Astrocyte of the spinal cord (primary cell): ENCODE measurements around the gene ZBTB20.

Source experiments
- DNase-seq: peaks from one replicate; pipeline ENCODE4 v3.0.0; 2011; ENCODE audit warnings: low read depth, low spot score
- H3K4me3 ChIP-seq: 2 replicates; pipeline ENCODE4 v1.5.1; 2011; ENCODE audit warnings: low read depth, mild to moderate bottlenecking, low read length, moderate library complexity
- in situ Hi-C: cut with HindIII; loops from 2 replicates; pipeline ENCODE4 v1.10.0; 2017; ENCODE audit warnings: low sequenced_read_pairs
- TF ChIP-seq, protein P1 (sequence below): IDR thresholded peaks from 2 replicates; pipeline ENCODE4 v1.5.1; 2012; ENCODE audit warnings: low read depth, mild to moderate bottlenecking, low read length, inconsistent platforms

ZBTB20 gene

DNA sequence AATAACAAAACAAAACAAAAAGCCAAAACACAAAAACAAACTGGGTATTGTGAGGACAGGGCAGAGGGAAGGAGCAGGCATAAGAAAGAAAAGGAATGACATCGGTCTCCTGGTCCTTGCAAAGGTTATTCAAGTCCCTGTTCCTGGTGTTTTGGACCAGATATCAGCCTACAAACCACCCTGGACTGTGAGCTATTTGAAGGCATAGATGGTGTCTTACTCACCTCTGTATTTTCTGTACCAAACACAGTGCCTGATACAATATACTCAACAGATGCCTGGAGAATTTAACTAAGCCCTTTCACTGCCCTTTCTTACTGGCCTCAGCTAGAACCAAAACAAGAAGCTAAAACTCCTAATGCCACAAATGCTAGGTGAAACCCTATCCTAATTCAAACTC lies 656.3 kb downstream of the ZBTB20 start:
- in situ Hi-C loops = no loop called here
- TF ChIP-seq, protein P1, sequence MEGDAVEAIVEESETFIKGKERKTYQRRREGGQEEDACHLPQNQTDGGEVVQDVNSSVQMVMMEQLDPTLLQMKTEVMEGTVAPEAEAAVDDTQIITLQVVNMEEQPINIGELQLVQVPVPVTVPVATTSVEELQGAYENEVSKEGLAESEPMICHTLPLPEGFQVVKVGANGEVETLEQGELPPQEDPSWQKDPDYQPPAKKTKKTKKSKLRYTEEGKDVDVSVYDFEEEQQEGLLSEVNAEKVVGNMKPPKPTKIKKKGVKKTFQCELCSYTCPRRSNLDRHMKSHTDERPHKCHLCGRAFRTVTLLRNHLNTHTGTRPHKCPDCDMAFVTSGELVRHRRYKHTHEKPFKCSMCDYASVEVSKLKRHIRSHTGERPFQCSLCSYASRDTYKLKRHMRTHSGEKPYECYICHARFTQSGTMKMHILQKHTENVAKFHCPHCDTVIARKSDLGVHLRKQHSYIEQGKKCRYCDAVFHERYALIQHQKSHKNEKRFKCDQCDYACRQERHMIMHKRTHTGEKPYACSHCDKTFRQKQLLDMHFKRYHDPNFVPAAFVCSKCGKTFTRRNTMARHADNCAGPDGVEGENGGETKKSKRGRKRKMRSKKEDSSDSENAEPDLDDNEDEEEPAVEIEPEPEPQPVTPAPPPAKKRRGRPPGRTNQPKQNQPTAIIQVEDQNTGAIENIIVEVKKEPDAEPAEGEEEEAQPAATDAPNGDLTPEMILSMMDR = no peak
- DNase-seq = no peak
- H3K4me3 ChIP-seq = no peak overlapping the region

DNA sequence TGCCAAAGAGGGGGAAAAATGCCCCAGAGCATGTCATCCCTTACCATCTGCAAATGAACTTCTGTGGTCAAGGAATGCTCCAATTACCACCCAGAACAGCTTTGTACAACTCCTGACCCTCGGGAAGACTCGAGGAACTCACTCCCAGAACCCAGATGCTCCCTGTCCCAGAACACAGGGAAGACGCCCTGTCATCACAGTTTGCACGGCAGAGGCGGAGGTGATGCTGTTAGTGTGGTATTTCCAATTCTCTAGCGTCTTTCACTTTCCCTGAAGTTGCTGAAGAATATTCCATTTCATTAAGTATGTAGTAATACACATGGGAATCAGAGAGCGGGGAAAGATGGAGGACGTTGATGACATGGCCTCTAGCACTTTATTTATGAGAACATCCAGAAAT lies 659.6 kb downstream of the ZBTB20 start:
- in situ Hi-C loops = no loop called here
- TF ChIP-seq, protein P1 = no peak
- no peak for DNase-seq

DNA sequence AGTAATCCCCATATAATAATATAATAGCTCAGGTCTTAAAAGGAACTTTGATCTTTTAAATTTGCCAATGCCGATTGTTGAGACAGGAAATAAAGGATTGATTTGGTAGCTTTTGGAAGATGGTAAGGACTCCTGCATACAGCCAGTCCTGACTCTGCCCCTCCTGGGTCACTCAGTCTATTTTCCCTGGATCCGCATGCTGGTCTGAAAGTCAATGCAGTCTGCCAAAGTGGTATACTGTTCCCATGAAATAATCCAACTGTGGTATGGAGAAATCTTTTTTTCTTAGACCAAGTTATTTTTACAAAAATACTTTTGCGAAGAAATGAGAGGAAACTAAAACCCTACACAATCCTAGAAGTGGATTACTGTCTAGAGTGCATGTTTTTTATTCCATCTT lies 662.2 kb downstream of the ZBTB20 start:
- TF ChIP-seq, protein P1 = no peak
- in situ Hi-C loops = no loop called here
- no peak overlapping the region for H3K4me3 ChIP-seq
- no peak for DNase-seq

More for the DNA sequence above, 659.6 kb downstream of the ZBTB20 start:
- no peak overlapping the region for H3K4me3 ChIP-seq

DNA sequence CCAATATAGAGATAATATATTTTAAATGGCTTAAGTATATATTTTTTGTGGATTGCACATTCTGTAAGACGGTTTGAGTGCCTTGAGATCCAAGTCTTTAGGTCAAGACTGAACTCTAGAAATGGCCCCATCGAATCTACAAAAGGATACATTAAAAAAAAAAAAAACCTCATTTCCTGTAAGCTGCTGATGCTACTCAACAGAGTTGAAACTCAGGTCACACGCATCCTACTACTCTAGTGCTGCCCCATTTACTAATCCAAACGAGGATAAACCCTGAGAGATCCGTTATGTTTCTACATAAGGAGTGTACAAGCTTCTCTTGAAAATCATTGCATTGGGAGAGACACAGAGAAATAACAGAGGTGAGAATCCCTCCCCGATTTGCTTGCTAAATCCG lies 666.0 kb downstream of the ZBTB20 start:
- DNase-seq = no peak
- H3K4me3 ChIP-seq = no peak overlapping the region
- TF ChIP-seq, protein P1 = no peak
- in situ Hi-C loops = no loop called here

DNA sequence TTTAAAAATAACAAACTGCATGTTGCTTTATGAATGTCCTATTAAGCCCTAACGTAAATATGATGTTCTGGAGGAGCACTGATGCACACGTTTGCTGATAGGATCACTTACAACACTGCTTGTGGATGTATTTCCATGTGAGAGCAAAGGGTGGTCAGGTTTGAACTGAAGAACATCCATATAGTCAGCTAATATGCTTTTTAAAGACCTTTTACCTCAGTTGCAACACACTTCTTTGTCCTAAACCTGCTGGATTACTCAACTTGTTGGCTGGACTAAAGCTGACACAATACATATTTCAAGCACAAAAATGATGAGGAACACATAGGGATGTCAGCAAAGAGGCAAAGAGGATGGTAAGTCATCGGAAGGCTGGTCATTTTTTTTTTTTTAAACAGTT lies 666.6 kb downstream of the ZBTB20 start:
- TF ChIP-seq, protein P1 = no peak
- no peak overlapping the region for H3K4me3 ChIP-seq
- no peak for DNase-seq
- in situ Hi-C loops = no loop called here

DNA sequence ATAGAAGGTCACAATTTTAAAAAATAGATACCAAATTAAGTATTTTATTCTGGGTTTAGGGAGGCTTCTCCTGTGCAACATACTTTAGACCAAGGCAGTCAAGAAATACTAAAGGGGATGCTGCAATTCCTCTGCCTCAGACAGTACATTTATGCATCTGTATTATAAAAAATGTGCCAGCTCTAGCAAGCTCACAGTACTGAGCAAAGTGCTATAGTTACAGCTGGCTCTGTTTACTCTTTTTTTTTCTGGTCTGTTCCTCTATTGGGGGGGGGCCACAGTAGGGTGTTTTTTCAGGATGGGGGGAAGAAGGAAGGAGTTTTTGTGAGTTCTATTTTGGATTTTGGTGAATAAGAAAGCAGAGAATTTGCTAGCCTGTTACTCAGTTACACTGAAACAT lies 668.3 kb downstream of the ZBTB20 start:
- in situ Hi-C loops = no loop called here
- no peak for DNase-seq
- no peak overlapping the region for H3K4me3 ChIP-seq
- TF ChIP-seq, protein P1 = no peak

DNA sequence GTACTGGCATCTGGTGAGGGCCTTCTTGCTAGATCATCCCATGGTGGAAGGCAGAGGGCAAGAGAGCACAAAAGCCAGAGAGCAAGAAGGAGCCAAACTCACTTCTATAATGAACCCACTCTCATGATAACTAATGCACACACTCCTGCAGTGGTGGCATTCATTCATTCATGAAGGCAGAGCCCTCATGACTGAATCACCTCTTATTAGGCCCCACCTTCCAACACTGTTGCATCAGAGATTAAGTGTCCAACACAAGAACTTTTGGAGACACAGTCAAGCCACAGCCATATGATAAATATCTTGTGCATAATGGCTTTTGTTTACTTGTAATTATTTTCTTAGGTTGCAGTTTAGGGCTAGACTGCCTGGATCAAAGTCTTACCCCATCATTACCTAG lies 670.6 kb downstream of the ZBTB20 start:
- in situ Hi-C loops = no loop called here
- H3K4me3 ChIP-seq = no peak overlapping the region

More for the DNA sequence above, 670.6 kb downstream of the ZBTB20 start:
- DNase-seq = no peak
- TF ChIP-seq, protein P1 = no peak
